Astrocyte (in vitro differentiated cells and primary cell): ENCODE measurements around the gene PTPRM.

Experiments used
- EZH2 ChIP-seq: IDR thresholded peaks from 2 replicates; pipeline ENCODE4 v1.6.1; 2012; ENCODE audit warnings: mild to moderate bottlenecking, low read length, inconsistent platforms; ENCODE audit not compliant: insufficient read depth
- TF ChIP-seq, protein P1 (sequence below): IDR thresholded peaks from 2 replicates; pipeline ENCODE4 v1.5.1; 2011; ENCODE audit warnings: low read depth, mild to moderate bottlenecking, inconsistent platforms, low read length, moderate library complexity; ENCODE audit not compliant: insufficient read depth

DNA sequence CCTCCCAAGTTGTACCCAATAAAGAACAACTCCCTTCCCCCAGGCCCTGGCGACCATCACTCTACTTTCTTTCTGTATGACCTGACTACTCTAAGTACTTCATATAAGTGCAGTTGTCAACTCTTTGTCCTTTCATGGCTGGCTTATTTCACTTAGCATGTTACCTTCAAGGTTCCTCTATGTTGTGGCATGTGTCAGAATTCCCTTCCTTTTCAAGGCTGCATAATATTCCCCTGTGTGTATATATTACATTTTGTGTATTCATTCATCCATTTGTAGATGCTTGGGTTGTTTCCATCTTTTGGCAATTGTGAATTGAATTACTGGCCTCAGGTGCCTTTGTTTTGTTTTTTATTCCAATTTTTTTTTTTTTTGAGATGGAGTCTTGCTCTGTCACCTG, 860.2 kb downstream of the PTPRM start:
- TF ChIP-seq, protein P1, sequence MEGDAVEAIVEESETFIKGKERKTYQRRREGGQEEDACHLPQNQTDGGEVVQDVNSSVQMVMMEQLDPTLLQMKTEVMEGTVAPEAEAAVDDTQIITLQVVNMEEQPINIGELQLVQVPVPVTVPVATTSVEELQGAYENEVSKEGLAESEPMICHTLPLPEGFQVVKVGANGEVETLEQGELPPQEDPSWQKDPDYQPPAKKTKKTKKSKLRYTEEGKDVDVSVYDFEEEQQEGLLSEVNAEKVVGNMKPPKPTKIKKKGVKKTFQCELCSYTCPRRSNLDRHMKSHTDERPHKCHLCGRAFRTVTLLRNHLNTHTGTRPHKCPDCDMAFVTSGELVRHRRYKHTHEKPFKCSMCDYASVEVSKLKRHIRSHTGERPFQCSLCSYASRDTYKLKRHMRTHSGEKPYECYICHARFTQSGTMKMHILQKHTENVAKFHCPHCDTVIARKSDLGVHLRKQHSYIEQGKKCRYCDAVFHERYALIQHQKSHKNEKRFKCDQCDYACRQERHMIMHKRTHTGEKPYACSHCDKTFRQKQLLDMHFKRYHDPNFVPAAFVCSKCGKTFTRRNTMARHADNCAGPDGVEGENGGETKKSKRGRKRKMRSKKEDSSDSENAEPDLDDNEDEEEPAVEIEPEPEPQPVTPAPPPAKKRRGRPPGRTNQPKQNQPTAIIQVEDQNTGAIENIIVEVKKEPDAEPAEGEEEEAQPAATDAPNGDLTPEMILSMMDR: no peak
- no peak for TF ChIP-seq EZH2
